HL-60 (cell line): Measurements from ENCODE around the gene TTYH3.

Experiments
- CTCF ChIP-seq: IDR thresholded peaks from one replicate; pipeline ENCODE4 v1.5.1; 2011; ENCODE audit warnings: low read length, control low read depth, inconsistent platforms; ENCODE audit not compliant: insufficient read depth
- GABPA ChIP-seq: IDR thresholded peaks from 2 replicates; pipeline ENCODE4 v1.6.1; 2012; ENCODE audit warnings: low read depth
- POLR2AphosphoS5 ChIP-seq: IDR thresholded peaks from 2 replicates; pipeline ENCODE4 v1.6.1; 2012; ENCODE audit warnings: low read depth
- SPI1 ChIP-seq: IDR thresholded peaks from 2 replicates; pipeline ENCODE4 v1.6.1; 2012; ENCODE audit warnings: low read depth, mild to moderate bottlenecking, borderline replicate concordance

- TF ChIP-seq CTCF (no peak), GABPA (no peak), POLR2AphosphoS5 (no peak), SPI1 (no peak)
These were observed 24.5 kb upstream of the TTYH3 start for GRCh38 chr7:2607122-2607922.
